Loucy (cell line): Measurements from ENCODE around the gene DNM3.

Experiments used
- H2AFZ ChIP-seq: fragments of 200-600 bp; sonication (generic); 2 replicates; pipeline ENCODE4 v1.6.0; 2016; ENCODE audit warnings: antibody characterized with exemption, mild to moderate bottlenecking, low read length, moderate library complexity
- H3F3A ChIP-seq: fragments of 200-600 bp; 2 replicates; pipeline ENCODE4 v1.6.0; 2016; ENCODE audit warnings: antibody characterized with exemption, low read depth, mild to moderate bottlenecking
- H3K27me3 ChIP-seq: fragments of 200-600 bp; sonication (generic); 2 replicates; pipeline ENCODE4 v1.6.1; 2014; ENCODE audit warnings: low read length, mild to moderate bottlenecking; ENCODE audit not compliant: insufficient read depth, poor library complexity, severe bottlenecking
- H3K36me3 ChIP-seq: fragments of 200-600 bp; sonication (generic); 2 replicates; pipeline ENCODE4 v1.6.1; 2016; ENCODE audit warnings: low read length; ENCODE audit not compliant: insufficient read depth
- H3K4me1 ChIP-seq: fragments of 200-600 bp; sonication (generic); 2 replicates; pipeline ENCODE4 v1.5.1; 2014; ENCODE audit warnings: low read length, mild to moderate bottlenecking; ENCODE audit not compliant: insufficient read depth, poor library complexity, severe bottlenecking
- H3K4me2 ChIP-seq: fragments of 200-600 bp; sonication (generic); 2 replicates; pipeline ENCODE4 v1.6.0; 2014; ENCODE audit warnings: antibody characterized with exemption, low read length, low read depth, mild to moderate bottlenecking; ENCODE audit not compliant: poor library complexity, severe bottlenecking
- H3K4me3 ChIP-seq: fragments of 200-600 bp; sonication (generic); 2 replicates; pipeline ENCODE4 v1.5.1; 2014; ENCODE audit warnings: low read length, mild to moderate bottlenecking, mixed read lengths; ENCODE audit not compliant: poor library complexity, severe bottlenecking
- H3K79me2 ChIP-seq: fragments of 200-600 bp; sonication (generic); 2 replicates; pipeline ENCODE4 v1.6.1; 2014; ENCODE audit warnings: low read length; ENCODE audit not compliant: insufficient read depth
- H3K9ac ChIP-seq: fragments of 200-600 bp; sonication (generic); 2 replicates; pipeline ENCODE4 v1.6.0; 2014; ENCODE audit warnings: mild to moderate bottlenecking, low read depth, low read length, moderate library complexity; ENCODE audit not compliant: poor library complexity, severe bottlenecking
- H3K9me2 ChIP-seq: fragments of 200-600 bp; sonication (generic); replicated peaks from 2 replicates; pipeline ENCODE4 v1.6.1; 2016; ENCODE audit warnings: low read depth, low read length, mixed read lengths
- H3K9me3 ChIP-seq: fragments of 200-600 bp; sonication (generic); 2 replicates; pipeline ENCODE4 v1.6.1; 2014; ENCODE audit warnings: mild to moderate bottlenecking, antibody characterized with exemption, low read length, low read depth; ENCODE audit not compliant: insufficient read depth
- H4K20me1 ChIP-seq: fragments of 200-600 bp; sonication (generic); 2 replicates; pipeline ENCODE4 v1.6.0; 2014; ENCODE audit warnings: antibody characterized with exemption, low read length, mild to moderate bottlenecking; ENCODE audit not compliant: insufficient read depth, poor library complexity, severe bottlenecking
- EZH2phosphoT487 ChIP-seq: fragments of 200-600 bp; IDR thresholded peaks from 2 replicates; pipeline ENCODE4 v1.6.1; 2018; ENCODE audit warnings: antibody characterized with exemption, mild to moderate bottlenecking, moderate library complexity, borderline replicate concordance
- TF ChIP-seq, protein P1 (sequence below): fragments of 200-600 bp; sonication (generic); conservative IDR thresholded peaks from 2 replicates; pipeline ENCODE4 v1.5.1; 2014; ENCODE audit warnings: mild to moderate bottlenecking, antibody characterized with exemption, low read length

Gene DNM3

DNA sequence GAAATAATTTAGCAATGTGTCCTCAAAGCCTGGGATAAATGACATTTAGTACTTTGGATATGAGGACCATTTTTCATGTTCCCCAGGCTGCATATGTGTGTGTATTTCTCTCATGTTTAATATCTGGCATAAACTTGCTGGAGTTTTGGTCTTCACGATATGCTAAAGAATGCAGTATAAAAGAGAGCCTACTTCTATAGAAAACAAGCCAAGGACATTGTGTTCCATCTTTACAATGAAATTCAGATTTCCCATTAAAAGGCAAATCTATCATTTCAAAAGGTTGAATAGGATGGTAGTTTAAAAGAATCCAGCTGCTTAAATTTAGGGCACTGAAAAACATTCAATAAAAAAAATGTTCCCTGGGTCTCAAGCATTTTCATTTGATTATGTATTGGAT, 410.2 kb downstream of the DNM3 start:
- Histone ChIP-seq H4K20me1 (no peaks in the 10 kb centered on the region), H2AFZ (no peak overlapping the region)
- TF ChIP-seq, protein P1, sequence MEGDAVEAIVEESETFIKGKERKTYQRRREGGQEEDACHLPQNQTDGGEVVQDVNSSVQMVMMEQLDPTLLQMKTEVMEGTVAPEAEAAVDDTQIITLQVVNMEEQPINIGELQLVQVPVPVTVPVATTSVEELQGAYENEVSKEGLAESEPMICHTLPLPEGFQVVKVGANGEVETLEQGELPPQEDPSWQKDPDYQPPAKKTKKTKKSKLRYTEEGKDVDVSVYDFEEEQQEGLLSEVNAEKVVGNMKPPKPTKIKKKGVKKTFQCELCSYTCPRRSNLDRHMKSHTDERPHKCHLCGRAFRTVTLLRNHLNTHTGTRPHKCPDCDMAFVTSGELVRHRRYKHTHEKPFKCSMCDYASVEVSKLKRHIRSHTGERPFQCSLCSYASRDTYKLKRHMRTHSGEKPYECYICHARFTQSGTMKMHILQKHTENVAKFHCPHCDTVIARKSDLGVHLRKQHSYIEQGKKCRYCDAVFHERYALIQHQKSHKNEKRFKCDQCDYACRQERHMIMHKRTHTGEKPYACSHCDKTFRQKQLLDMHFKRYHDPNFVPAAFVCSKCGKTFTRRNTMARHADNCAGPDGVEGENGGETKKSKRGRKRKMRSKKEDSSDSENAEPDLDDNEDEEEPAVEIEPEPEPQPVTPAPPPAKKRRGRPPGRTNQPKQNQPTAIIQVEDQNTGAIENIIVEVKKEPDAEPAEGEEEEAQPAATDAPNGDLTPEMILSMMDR: no peak
- no peak for TF ChIP-seq EZH2phosphoT487

DNA sequence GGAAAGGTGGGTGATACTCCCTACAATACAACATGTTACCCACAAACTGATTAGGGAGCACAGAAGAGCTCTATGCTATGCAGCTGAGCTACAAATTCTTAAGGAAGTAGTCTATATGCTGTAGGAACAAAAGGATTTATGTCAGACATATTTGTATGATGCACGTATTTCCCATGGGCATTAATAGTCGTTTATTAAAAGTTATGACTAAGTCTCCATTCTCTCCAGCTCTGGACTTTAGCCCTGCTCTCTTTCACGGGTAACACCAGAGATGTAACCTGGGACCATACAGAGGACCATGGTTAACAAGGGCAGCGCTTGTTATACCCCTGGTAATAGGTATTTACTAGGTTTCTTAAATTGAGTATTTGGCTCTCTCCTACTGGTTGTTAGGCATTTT, 411.0 kb downstream of the DNM3 start:
- H3F3A ChIP-seq: no peaks in the 10 kb centered on the region
- TF ChIP-seq EZH2phosphoT487: no peak
- TF ChIP-seq, protein P1: no peak
- H3K27me3 ChIP-seq: no peaks in the 10 kb centered on the region
- H3K9me2 ChIP-seq: no peaks in the 10 kb centered on the region
- no peaks in the 10 kb centered on the region for H3K9me3 ChIP-seq
- no peak overlapping the region for H3K4me2 ChIP-seq
- no peaks in the 10 kb centered on the region for H3K36me3 ChIP-seq
- H3K4me3 ChIP-seq: no peak overlapping the region
- H2AFZ ChIP-seq: no peak overlapping the region
- no peaks in the 10 kb centered on the region for H4K20me1 ChIP-seq
- H3K79me2 ChIP-seq: no peaks in the 10 kb centered on the region
- peaks cover 13% of the 10 kb centered on the region for H3K4me1 ChIP-seq
- no peak overlapping the region for H3K9ac ChIP-seq

More for the DNA sequence above, 410.2 kb downstream of the DNM3 start:
- Histone ChIP-seq H3K4me2 (no peak overlapping the region), H3K4me1 (peaks cover 13% of the 10 kb centered on the region), H3K4me3 (no peak overlapping the region), H3K27me3 (no peaks in the 10 kb centered on the region), H3K9ac (no peak overlapping the region), H3K79me2 (no peaks in the 10 kb centered on the region), H3K36me3 (no peaks in the 10 kb centered on the region), H3F3A (no peaks in the 10 kb centered on the region), H3K9me3 (no peaks in the 10 kb centered on the region), H3K9me2 (no peaks in the 10 kb centered on the region)

DNA sequence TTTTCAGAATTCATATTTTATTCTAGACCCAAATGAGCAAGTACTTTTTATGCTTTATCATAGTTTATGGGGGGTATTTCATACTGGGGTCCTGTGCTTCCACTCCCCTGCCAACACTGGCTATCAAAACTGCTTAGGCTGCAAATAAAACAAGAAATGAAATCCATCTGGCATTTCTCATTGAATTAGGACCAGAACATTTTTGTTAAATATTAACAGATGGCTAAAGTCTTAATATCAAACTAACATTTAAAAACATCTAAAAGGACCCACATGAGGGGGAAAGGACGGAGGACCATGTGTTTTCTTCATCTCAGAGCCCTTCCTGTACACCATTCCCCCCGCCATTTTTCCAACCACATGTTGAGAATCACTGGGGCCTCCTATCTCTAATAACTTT, 411.7 kb downstream of the DNM3 start:
- Histone ChIP-seq H3K9ac (no peak overlapping the region), H3K9me3 (no peaks in the 10 kb centered on the region), H3F3A (no peaks in the 10 kb centered on the region), H3K4me2 (no peak overlapping the region), H3K4me3 (no peak overlapping the region), H2AFZ (no peak overlapping the region), H3K4me1 (peaks cover 13% of the 10 kb centered on the region), H3K27me3 (no peaks in the 10 kb centered on the region), H3K36me3 (no peaks in the 10 kb centered on the region), H3K9me2 (no peaks in the 10 kb centered on the region), H3K79me2 (no peaks in the 10 kb centered on the region), H4K20me1 (no peaks in the 10 kb centered on the region)
- TF ChIP-seq, protein P1: no peak
- no peak for TF ChIP-seq EZH2phosphoT487
